ENCODE data around the gene TRPV4.
A peak's percentile ranks its signal among the peaks of the same experiment; 100 is the strongest.

Gene TRPV4

DNA sequence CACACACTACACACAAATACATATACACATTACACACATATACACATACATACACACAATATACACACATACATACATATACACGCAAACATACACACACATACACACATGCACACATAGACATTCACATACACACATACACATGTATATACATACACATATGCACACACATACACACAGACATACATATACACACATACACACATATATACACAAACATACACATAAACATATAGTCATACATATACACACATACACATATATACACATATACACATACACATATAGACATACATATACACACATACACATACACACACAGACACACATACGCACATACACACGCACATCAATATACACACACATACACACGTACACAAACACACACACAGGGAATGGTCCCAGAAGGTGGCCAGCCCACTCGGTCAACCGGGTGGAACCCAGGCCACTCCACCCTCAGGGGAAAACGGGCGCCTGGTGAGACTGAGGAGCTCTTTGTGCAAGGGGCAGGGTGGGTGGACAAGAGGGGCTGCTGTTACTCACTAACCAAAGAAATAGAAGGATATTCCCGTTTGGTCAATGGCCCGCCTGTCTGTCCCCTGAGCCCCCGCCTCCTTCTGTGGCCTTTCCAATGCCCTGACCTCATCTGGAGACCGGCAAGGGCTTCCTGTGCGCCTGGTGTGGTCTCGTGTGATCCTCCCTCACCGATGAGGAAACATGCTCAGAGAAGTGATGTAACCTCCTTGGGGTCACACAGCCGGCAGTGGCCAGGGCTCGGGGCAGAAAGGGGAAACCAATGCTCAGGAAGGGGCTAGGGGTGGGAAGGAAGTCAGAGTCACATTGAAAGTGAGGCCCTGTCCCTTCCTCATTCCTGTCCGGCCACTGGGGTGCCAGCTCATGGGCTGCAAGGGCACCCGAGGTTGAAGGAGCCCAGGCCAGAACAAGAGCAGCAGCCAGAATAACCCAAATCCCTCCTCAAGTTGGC lies 5.3 kb downstream of the TRPV4 start:
- DNase-seq, result peak; percentile 53 to 66

DNA sequence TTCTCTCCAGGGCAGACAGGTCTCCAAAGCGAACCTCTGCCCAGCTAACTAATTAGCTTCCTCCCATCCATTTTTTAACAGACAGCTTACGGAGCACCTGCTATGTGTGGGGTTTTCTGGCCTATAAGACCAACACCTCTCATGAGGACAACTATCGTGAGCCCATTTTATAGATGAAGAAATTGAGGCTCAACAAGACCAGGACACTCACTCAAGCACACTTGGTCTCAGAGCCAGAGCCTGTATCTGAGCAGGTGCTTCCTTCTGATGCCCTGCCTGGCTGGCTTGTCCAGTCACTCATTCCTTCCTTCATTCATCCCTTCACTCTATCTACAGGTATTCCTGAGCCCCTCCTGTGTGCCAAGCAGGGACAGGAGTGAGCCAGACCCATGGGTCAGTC lies 6.1 kb downstream of the TRPV4 start:
- DNase-seq, result no peak

DNA sequence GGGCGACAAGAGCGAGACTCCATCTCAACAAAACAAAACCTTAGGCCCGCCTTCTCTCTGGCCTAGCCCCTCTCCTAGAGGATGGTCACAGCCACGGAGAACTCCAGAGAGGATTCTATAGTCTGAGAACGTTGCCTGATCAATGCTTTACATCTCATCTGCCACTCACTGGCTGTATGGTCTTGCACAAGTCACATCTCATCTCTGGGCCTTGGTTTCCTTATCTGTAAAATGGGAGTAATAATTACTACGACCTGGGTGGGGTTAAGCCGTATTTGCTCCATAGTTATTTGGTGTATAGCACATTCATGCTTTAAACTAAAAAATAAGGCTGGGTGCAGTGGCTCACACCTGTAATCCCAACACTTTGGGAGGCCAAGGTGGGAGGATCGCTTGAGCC lies 8.5 kb downstream of the TRPV4 start:
- no peak for DNase-seq

DNA sequence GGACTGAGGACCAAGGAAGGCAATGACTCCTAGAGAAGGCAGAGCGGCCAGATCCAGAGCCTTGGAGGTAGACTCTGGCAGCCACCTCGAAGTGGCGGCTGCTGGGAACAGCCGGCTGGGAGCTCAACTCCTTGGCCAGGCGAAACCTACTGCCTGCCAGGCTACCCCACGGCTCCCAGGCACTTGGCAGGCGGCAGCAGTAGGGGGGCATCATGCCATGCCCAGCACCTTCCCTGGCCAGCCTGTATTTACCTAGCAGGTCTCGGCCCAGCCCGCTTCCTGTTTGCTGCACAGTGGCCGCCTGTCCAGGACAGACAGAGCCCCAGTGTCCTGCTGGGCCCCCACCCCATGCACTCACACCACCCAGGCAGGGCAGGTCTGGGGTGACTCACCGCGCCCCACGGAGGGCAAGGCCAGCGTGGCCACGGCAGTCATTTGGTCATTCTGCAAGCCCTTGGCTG lies 10.2 kb downstream of the TRPV4 start:
- no peak for DNase-seq

DNA sequence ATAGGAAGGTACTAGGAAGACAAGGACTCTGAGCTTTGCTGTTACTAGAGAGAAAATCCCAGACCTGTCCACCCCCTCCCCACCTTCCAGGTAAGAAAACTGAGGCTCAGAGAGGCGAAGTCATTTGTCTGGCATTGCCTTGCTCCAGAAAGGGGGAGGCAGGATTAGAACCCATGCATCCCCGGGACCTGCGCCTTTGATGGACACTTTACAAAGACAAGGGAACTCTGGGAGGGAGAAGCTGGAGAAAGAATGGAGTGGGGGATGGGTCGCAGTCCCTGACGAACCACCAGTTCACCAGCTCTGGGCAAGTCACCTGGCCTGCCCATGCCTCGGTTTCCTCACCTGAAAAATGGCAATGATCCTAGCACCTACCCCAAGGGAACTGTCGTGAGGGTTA lies 10.8 kb downstream of the TRPV4 start:
- DNase-seq, result no peak

DNA sequence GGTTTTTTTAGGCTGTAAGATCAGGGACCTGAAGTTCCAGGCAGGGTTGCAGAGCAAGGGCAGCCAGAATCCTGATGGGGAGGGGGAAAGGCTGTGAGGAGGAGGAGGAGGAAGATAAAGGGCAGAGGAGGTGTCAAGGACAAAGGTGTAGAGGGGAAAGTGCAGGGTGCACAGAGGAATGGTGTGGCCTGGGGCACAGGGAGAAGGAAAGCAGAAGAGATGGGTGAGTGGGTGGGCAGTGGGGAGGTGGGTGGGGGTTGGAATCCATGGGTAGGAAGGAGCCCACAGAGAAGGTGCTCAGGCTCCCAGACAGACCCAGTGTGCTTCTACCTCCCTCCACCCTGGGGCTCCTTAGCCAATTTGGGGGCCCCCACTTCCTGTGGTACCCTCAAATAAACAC lies 11.2 kb downstream of the TRPV4 start:
- no peak for DNase-seq

DNA sequence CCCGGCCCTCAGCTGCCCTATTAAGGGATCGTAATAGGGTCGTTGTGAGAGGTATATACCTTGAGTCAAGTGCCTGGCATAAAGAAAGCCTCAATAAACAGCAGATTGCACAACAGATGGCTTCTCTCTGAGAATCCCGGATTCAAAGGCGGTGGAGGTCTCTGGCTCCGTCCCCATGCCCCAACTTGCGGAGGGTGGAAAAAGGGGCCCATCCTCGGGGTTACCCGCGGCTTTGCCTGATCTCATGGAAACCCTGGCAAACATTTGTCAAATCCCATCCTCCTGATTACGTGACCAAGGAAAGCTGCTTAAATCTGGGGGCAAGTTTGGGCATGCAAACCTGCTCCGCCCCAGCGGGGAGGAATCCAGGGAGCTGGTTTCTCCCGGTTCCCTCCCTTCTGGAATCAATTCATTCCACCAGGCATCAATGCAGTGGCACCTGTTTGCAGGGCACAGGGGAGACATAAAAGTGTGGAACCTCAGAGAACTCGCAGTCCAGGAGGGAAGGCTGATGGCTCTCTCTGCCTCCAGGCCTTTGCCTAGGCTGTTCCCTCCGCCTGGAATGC lies 12.3 kb downstream of the TRPV4 start:
- DNase-seq, result no peak

DNA sequence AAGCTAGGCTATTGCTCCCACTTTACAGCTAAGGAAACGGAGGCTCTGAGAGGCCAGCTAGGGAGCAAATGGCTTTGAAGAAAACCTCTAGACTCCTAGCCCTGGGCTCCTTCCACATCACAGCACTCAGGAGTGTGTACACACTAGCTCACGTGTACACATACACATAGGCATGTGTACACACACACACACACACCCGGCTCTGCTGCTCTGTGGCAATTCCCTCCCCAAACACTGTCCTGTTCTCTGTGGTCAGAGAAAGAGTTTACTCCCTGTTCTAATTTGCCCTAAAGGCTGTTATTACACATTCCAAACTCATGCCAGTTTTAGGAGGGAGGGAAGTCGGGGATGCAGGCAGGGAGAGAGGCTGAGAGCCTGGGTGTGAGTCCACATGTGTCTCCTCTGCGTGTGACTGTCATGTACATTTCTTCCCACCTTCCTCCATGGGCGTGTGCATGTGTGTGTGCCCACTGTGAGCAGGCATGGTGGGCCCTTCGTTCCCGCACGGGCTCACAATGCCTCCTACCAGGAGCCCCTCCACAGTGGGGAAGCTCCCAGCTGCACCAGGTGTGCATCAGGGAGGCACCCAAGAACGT lies 14.2 kb downstream of the TRPV4 start:
- DNase-seq, result no peak

DNA sequence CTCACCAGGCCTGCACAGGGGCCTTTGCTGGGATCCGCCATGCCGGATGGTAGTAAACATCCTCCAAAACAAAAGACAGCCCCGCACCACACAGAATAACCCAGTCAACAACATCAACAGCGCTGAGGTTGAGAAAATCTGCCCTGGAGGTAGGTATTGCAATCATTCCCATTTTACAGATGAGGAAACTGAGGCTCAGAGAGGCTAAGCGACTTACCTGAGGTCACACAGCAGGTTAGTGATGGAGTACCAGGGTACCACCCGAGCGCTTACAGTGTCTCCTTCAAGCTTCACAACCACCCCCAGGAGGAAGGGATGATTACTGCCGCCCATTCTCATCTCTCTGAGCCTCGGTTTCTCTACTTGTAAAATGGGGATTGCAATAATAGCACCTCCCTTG lies 14.9 kb downstream of the TRPV4 start:
- no peak for DNase-seq

DNA sequence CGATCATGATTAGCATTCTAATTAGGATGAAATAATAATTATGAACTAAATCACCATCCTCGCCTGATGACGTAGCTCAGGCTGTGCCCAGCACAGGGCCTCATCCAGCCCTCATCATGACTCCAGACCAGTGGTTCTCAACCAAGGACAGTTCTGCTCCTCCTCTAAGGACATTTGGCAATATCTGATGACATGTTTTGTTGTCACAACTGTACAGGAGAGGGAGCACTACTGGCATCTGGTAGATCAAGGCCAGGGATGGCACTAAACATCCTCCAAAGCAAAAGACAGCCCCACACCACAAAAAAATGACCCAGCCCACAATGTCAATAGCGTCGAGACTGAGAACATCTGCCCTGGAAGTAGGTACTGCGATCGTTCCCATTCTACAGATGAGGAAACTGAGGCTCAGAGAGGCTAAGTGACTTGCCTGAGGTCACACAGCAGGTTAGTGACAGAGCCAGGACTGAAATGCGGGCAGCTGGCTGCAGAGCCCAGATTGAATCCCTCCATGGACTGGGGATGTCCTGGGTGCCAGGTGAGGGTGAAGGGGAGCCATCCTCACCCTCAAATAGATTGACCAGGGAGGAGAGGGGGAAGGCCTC lies 15.5 kb downstream of the TRPV4 start:
- DNase-seq, result no peak

DNA sequence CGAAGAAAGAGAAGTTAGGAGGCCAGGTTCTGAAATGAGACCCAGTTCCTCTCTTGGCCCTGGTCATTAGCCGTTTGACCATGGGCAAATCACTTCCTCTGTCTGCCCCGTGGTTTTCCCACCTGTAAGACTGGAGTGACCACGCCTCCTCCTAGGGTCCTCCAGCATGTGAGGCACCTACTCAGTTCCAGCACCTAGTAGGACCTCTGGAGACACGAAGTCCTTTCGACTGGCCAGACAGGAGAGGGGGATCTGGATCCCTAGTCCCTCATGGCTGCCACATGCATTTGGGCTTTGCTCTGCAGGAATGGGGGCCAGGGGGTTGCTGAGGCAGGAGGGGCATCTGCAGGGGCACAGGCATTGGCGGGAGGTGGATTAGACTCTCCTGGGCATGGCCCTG lies 16.3 kb downstream of the TRPV4 start:
- no peak for DNase-seq

DNA sequence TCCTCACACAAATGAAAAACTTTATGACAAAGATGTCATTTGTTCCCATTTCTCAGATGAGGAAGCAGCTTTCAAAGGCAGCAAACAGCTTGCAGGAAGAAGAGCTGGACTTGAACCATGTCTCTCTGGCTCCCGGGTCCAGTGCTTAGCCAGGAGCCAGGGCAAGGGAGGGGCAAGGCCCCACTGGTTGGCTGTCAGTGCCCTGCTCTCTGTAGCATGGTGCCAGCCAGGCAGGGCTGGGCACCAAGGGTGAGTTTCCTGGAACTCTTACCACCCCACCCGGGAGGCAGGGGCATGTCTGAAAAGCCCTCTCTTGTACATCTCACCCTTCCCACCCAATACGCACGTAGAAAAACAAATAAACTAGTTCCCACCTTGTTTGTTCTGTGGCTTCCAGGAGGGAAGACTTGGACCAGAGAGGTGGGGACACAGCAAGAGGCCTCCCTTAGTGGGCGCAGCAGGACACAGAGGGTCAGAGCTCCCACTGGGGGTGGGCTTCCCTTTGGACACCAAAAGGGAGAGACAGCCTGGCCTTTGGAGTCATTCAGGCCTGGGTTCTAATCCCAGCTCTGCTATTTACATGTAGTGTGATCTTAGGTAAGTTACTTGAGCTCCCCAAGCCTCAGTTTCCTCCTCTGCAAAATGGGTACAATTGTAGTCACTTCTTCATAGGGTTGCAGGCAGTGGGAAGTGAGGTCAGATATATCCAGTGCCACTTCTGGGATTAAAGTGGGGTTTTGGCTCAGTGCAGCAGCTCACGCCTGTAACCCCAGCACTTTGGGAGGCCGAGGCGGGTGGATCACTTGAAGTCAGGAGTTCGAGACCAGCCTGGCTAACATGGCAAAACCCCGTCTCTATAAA lies 17.2 kb downstream of the TRPV4 start:
- no peak for DNase-seq

DNA sequence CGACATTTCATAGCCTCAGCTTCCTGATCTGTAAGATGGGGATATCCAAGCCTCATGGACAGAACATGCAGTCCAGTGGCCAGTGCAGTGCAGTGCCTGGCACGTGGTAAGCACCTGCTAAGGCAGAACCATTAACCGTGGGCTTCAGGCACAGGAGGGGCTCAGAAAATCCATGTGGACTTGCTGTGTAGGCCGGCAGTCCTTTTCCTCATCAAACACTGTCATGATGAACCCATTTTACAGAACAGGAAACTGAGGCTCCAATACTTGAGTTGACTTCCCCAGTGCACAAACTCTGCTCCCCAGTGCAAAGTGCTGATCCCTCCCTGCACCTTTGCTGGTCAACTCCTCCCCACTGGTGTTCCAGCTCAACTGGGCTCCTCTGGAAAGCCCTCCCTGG lies 18.0 kb downstream of the TRPV4 start:
- no peak for DNase-seq

DNA sequence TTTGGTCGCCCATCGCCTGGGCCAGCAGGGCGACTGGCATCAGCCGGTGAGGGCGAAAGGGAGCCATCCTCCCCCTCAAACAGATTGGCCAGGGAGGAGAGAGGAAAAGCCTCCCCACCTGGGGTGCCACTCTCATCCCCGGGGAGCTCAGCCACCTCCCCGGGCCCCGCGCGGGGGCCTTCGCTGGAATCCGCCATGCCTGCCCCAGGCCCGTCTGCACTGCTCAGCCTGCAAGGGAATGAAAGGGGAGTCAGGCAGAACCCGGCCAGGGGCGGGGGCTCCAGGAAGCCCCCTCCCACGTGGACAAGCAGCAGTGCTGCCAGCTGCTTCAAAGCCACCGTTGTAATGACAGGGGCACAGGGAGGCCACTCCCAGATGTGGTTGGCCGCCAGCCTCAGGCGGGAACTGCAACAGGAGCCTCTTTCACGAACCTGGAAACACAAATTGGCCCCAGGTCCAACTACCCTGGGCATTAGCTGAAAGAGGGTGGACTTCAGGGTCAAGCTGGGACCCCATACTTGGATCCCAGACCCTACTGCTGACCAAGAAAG lies 18.5 kb downstream of the TRPV4 start:
- no peak for DNase-seq

DNA sequence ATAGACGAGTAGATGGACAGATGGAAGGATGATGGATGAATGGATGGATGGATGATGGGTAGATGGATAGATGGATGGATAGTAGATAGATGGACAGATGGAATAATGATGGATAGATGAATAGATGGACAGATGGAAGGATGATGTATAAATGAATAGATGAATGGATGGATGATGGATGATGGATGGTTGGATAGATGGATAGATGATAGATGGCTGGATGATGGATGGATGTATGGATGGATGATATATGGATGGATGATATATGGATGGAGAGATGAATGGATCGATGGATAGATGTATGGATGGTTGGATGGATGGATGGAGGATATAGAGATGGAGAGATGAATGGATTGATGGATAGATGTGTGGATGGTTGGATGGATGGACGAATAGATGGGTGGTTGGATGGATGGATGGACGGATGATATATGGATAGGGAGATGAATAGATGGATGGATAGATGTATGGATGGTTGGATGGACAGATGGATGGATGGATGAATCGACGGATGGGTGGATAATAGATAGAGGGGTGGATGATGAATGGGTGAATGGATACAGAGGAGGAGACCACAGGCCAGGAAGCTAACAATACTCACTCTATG lies 19.3 kb downstream of the TRPV4 start:
- DNase-seq, result no peak

DNA sequence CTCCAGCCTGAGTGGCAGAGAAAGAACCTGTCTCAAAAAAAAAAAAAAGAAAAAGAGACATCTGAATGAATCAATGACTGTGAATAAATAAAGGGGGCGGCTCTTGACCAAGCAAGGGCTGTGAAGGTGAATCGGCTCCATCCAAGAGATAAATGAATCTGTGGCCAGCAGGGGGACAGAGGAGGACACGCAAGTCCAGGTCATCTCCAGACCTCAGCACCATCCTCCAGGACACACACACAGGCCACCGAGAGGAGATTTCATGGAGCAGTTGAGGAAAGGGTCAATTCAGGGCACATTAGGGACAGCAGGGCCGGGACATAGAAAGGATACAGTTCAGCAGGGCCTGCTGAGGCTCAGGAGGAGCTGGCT lies 21.6 kb downstream of the TRPV4 start:
- no peak for DNase-seq

DNA sequence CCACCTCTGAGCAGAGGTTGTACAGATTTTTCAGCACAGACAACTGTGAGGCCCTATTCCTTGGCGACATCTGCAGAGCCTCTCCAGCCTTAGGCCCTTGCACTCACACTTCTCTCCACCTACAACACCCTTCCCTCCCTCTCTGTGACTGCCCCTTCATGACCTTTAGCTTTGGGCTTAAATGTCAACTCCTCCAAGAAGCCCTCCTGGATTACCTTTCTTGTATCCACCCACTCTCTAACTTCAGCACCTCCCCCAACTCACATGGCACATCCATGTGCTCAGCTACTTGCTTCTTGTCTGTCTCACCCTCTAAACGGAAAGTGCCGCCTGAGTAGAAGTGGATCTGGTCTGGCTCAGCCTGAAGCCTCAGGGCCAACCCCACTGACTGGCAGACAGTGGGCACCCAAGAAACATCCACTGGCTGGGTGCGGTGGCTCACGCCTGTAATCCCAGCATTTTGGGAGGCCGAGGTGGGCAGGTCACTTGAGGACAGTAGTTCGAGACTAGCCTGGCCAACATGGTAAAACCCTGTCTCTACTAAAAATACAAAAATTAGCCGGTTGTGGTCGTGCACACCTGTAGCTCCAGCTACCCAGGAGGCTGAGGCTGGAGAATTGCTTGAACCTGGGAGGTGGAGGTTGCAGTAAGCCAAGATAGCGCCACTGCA lies 22.1 kb downstream of the TRPV4 start:
- no peak for DNase-seq

DNA sequence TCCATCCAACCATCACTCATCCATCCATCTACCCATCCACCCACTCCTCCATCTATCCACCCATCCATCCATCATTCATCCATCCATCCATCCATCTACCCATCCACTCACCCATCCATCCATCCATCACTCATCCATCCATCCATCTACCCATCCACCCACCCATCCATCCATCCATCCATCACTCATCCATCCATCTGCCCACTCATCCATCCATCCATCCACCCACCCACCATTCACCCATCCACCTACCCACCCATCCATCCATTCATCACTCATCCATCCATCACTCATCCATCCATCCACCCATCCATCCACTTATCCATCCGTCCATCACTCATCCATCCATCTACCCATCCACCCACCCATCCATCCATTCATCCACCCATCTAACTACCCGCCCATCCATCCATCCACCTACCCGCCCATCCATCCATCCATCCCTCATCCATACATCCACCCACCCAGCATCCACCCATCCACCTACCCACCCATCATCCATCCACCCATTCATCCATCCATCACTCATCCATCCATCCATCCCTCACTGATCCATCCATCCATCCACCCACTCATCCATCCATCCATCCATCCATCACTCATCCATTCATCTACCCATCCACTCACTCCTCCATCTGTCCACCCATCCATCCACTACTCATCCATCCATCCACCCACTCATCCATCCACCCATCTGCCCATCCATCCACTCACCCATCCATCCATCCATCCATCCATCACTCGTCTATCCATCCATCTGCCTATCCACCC lies 24.1 kb downstream of the TRPV4 start:
- no peak for DNase-seq

DNA sequence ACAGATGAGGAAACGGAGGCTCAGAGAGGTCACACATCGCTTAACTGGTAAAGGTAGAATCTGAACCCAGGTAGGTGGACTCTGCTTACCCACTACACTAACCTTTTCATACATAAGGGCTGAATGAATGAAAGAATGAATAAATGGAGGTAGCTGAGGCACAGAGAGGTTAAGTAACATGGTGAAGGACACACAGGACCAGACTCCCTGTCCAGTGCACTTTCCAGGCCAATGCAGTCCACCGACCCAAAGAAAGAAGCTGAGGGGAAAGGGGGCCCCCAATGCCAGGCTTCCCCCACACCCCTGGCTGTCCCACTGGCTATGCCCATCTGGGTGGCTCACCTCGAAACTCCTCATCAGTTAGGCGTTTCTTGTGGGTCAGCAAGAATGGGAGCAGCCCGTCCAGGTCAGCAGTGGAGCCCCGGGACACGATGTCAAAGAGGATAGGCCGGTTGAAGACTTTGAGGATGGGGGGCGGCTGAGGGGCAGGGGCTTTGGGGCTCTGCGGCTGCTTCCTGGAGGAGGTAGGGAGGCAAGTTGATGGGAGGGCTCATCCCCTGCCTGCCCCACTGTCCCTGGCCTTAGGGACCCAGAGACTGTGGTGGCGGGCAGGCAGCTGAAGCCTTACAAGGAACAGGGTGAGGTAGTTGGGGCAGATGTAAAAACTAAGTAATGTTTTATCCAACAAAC lies 25.1 kb downstream of the TRPV4 start:
- no peak for DNase-seq

Data from Kasumi-1 (cell line).